DND-41 (cell line): Measurements from ENCODE around the gene FSHR.

Source experiments
- ATAC-seq: fragments of 200-7000 bp; cut with Tn5 transposase; 3 replicates; pipeline ENCODE4 v1.9.1; 2021; ENCODE audit warnings: low read depth; ENCODE audit not compliant: insufficient read depth
- DNase-seq: peaks from one replicate; pipeline ENCODE4 v3.0.0-alpha.2; 2020
- H2AFZ ChIP-seq: 2 replicates; pipeline ENCODE4 v1.6.0; 2012; ENCODE audit warnings: low read depth, low read length
- H3K27ac ChIP-seq: 2 replicates; pipeline ENCODE4 v1.5.1; 2012; ENCODE audit warnings: low read length, inconsistent platforms
- H3K27me3 ChIP-seq: fragments of 200-600 bp; sonication (generic); 2 replicates; pipeline ENCODE4 v1.6.0; 2012; ENCODE audit warnings: low read length, mild to moderate bottlenecking, inconsistent platforms; ENCODE audit not compliant: insufficient read depth, poor library complexity
- H3K36me3 ChIP-seq: 2 replicates; pipeline ENCODE4 v1.5.1; 2012; ENCODE audit warnings: low read length, inconsistent platforms; ENCODE audit not compliant: insufficient read depth
- H3K4me1 ChIP-seq: 2 replicates; pipeline ENCODE4 v1.5.1; 2012; ENCODE audit warnings: mild to moderate bottlenecking, low read length; ENCODE audit not compliant: insufficient read depth
- H3K4me2 ChIP-seq: 2 replicates; pipeline ENCODE4 v1.6.0; 2012; ENCODE audit warnings: mild to moderate bottlenecking, moderate library complexity, low read length, inconsistent platforms; ENCODE audit not compliant: insufficient read depth
- H3K4me3 ChIP-seq, 2 experiments: fragments of 200-600 bp in 1 of 2; shearing (Covaris generic) in 1 of 2; 2 replicates each; pipeline ENCODE4 v1.5.1; 2012 to 2016; ENCODE audit warnings: inconsistent platforms in 2 of 2, low read length in 2 of 2, mild to moderate bottlenecking in 2 of 2, low read depth in 1 of 2, moderate library complexity in 1 of 2
- H3K79me2 ChIP-seq: 2 replicates; pipeline ENCODE4 v1.6.0; 2012; ENCODE audit warnings: low read length, inconsistent platforms; ENCODE audit not compliant: insufficient read depth
- H3K9ac ChIP-seq: 2 replicates; pipeline ENCODE4 v1.6.0; 2012; ENCODE audit warnings: low read depth, mild to moderate bottlenecking, inconsistent platforms, low read length, moderate library complexity
- H3K9me3 ChIP-seq: 2 replicates; pipeline ENCODE4 v1.5.1; 2012; ENCODE audit warnings: low read length, moderate library complexity, mild to moderate bottlenecking, inconsistent platforms; ENCODE audit not compliant: insufficient read depth, severe bottlenecking
- H4K20me1 ChIP-seq: 2 replicates; pipeline ENCODE4 v1.6.0; 2012; ENCODE audit warnings: low read length; ENCODE audit not compliant: insufficient read depth
- CTCF ChIP-seq: IDR thresholded peaks from 2 replicates; pipeline ENCODE4 v1.5.1; 2012; ENCODE audit warnings: borderline replicate concordance, low read length, moderate library complexity, mild to moderate bottlenecking; ENCODE audit not compliant: poor library complexity, severe bottlenecking; ENCODE audit errors: extremely low read depth
- EZH2 ChIP-seq: IDR thresholded peaks from 3 replicates; pipeline ENCODE4 v1.6.1; 2012; ENCODE audit warnings: borderline replicate concordance, low read depth, mild to moderate bottlenecking, moderate library complexity, low read length, inconsistent platforms; ENCODE audit not compliant: severe bottlenecking

Gene FSHR

GRCh38 chr2:49192036-49192435 lies 37.7 kb upstream of the FSHR start:
- Histone ChIP-seq H4K20me1 (no peaks in the 10 kb centered on the region; the same call in 1 of the 2 replicates), H3K9me3 (no peaks in the 10 kb centered on the region), H3K79me2 (no peaks in the 10 kb centered on the region), H3K36me3 (no peaks in the 10 kb centered on the region), H3K4me1 (no peaks in the 10 kb centered on the region), H3K4me3 (no peak overlapping the region), H3K4me2 (no peak overlapping the region), H3K27me3 (no peaks in the 10 kb centered on the region), H2AFZ (no peak overlapping the region), H3K9ac (no peak overlapping the region), H3K27ac (no peak overlapping the region)
- DNase-seq = no peak
- ATAC-seq = no peak
- TF ChIP-seq EZH2 = no peak
- no peak for TF ChIP-seq CTCF

DNA sequence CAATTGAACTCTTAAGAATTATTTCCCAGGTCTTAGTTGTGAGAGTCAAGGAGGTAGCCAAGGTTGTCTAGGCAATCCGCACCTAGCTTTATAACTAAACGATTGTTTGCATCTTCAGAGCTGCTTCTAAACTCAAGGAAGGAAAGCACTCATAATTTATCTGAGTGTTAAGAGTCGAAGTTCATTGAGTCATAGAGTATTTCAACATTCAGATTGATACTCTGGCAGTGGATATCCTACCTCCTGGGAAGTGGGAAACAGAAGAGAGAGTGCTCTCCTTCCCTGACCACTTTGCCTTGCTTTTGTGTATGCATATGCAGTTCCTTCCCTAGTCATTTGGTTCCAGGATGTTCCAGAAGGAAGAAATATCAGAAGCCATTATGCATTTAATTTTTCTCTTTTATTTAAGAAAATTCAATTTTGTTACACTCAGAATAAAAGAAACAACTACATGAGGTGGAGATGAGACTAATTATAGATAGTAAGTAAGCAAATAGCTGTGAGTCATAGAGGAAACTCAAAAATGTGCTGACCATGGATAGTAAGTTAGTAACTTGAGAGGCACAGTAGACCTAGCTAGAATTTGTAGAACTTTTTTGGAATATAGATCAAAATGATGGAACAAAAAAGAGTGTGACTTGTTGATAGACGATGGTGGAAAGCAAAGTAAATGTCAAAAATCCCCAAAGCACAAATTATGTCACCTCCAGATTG lies 35.4 kb upstream of the FSHR start:
- Histone ChIP-seq H3K4me1 (no peaks in the 10 kb centered on the region), H3K4me2 (no peak overlapping the region), H4K20me1 (no peaks in the 10 kb centered on the region; the same call in 1 of the 2 replicates), H3K9ac (no peak overlapping the region), H3K36me3 (no peaks in the 10 kb centered on the region), H3K27ac (no peak overlapping the region), H3K9me3 (no peaks in the 10 kb centered on the region), H3K27me3 (no peaks in the 10 kb centered on the region), H3K4me3 (no peak overlapping the region), H3K79me2 (no peaks in the 10 kb centered on the region), H2AFZ (no peak overlapping the region)
- no peak for DNase-seq
- ATAC-seq = no peak
- no peak for TF ChIP-seq EZH2

- DNase-seq (no peak), ATAC-seq (no peak)
- Histone ChIP-seq H3K4me2 (no peak overlapping the region), H3K27ac (no peak overlapping the region), H3K36me3 (no peaks in the 10 kb centered on the region), H3K4me3 (no peak overlapping the region), H3K9ac (no peak overlapping the region), H3K27me3 (no peaks in the 10 kb centered on the region), H3K4me1 (no peaks in the 10 kb centered on the region), H2AFZ (no peak overlapping the region), H3K79me2 (no peaks in the 10 kb centered on the region), H3K9me3 (no peaks in the 10 kb centered on the region), H4K20me1 (no peaks in the 10 kb centered on the region)
- TF ChIP-seq CTCF (no peak), EZH2 (no peak)
These were observed 31.8 kb upstream of the FSHR start for GRCh38 chr2:49186050-49186648.

DNA sequence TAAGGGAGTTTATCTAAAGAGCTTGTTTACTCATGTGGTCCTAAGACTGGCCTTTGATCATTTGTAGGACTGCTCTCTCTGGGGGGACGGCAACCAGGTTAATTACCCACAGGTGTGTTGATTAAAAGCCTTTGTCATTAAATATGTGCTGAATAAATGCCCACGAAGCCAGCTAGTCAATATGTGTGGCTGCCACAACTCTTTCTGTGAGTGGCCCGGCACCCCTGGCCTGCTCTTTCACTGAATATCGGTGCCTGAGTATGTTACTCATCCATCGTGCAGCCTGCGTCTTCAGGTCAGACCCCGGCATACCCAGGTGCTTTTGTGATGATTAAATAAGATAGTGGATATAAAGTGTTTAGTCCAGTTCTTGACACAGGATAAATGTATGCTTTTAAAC lies 24.3 kb upstream of the FSHR start:
- Histone ChIP-seq H3K9ac (no peak overlapping the region), H3K27me3 (no peaks in the 10 kb centered on the region), H3K4me1 (no peaks in the 10 kb centered on the region), H3K36me3 (no peaks in the 10 kb centered on the region), H3K27ac (no peak overlapping the region), H2AFZ (no peak overlapping the region), H3K9me3 (no peaks in the 10 kb centered on the region), H4K20me1 (no peaks in the 10 kb centered on the region), H3K4me2 (no peak overlapping the region), H3K4me3 (no peak overlapping the region), H3K79me2 (no peaks in the 10 kb centered on the region)
- TF ChIP-seq EZH2 = no peak
- TF ChIP-seq CTCF = no peak
- DNase-seq = no peak
- ATAC-seq = no peak
